IMR-90 (cell line): ENCODE results near the gene SLC26A8.

ENCODE experiments used
- CEBPB ChIP-seq: IDR thresholded peaks from 2 replicates; pipeline ENCODE4 v1.6.1; 2012; ENCODE audit warnings: low read depth, low read length, improper control_type of control experiment
- CHD1 ChIP-seq: IDR thresholded peaks from 2 replicates; pipeline ENCODE4 v1.6.1; 2012; ENCODE audit warnings: low read depth, low read length, improper control_type of control experiment
- CTCF ChIP-seq: conservative IDR thresholded peaks from 2 replicates; pipeline ENCODE4 v1.5.1; 2012; ENCODE audit warnings: mild to moderate bottlenecking, low read depth, low read length, improper control_type of control experiment
- MAFK ChIP-seq: IDR thresholded peaks from 2 replicates; pipeline ENCODE4 v1.6.1; 2012; ENCODE audit warnings: low read depth, low read length, improper control_type of control experiment
- POLR2A ChIP-seq: IDR thresholded peaks from 2 replicates; pipeline ENCODE4 v1.6.1; 2012; ENCODE audit warnings: mild to moderate bottlenecking, low read depth, low read length
- RCOR1 ChIP-seq: IDR thresholded peaks from 2 replicates; pipeline ENCODE4 v1.6.1; 2012; ENCODE audit warnings: mild to moderate bottlenecking, low read length, improper control_type of control experiment; ENCODE audit not compliant: insufficient replicate concordance

DNA sequence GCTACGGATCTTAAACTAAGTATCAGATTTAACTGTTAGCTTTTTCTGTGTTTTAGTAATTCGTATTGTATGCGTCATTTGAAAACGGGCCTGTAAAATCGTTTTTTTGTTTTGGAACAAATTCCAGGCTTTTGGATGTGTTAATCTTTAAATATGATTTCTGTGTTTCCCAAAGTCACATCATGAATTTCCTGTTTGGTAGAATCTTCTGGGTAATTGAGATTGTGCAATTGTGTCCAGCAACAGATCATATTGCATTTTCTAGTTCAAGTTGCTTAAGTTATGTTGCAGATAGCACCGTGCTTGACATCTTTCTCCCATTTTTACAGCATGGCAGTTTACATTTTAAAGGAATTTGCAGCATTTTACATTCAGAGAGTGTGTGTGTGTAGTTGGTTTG is 5.0 kb upstream of the SLC26A8 start:
- TF ChIP-seq CEBPB (peak; percentile 99), CTCF (no peak), CHD1 (no peak), MAFK (no peak), RCOR1 (no peak), POLR2A (no peak)
